Measurements from ENCODE around the gene KCNMA1.
"Not testable (repeated sequence)": the region's sequence is repeated elsewhere in the genome, so short reads cannot be mapped to it uniquely, and the experiment has no call there.

The KCNMA1 gene

GRCh38 chr10:77581738-77582137, 55.9 kb downstream of the KCNMA1 start:
- DNase-seq (ENCODE audit: low spot score): no peak

DNA sequence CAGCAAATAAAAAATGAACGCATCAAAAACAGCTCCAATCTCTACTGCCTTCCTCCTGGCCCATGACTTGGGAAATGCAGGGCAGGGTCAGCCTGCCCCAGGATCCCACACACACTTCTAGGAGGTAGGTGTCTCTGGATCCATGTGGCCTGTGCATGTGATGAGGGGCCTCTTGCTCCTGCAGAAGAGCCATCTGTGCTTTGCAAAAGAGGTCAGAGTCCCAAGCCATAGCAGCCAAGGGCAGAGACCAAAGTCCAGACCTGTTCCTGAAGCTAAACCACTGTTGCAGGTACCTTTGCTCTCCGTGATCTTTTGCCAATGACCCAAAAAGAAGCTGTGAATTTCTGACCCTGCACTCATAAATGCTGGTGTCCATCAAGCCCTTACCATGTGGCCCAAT, 57.1 kb downstream of the KCNMA1 start:
- DNase-seq (ENCODE audit: low spot score): no peak

GRCh38 chr10:77578583-77579227, 58.9 kb downstream of the KCNMA1 start:
- no peak for DNase-seq (ENCODE audit: low spot score)

DNA sequence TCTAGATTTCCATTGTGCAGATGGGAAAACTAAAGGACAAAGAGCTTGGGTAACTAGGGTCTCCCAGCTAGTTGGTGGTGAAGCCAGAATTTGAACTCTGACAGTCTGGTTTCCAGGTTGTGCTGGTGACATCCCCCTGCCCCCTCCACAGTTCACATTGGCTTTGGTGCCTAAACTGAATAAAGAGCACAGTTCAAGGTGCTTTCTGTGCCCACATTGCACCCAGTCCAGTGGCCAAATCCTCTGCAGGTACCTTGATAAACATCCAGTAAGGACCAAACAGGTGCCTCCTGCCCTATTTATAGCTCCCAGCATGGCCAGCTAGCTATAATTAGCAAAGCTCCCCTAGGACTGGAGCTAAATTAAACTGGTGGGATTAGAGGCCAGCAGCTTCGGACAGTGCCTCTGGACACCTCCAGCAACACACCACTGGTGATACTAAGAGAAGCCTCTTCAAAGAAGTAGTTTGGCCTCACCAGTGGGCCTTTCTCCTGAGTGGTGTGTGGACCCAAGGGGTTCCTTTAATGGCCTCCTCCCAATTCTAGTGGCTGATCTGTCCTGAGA, 59.9 kb downstream of the KCNMA1 start:
- no peak for DNase-seq (ENCODE audit: low spot score)

- no peak for DNase-seq (ENCODE audit: low spot score)
Measured at GRCh38 chr10:77576444-77577032, 61.1 kb downstream of the KCNMA1 start.

DNA sequence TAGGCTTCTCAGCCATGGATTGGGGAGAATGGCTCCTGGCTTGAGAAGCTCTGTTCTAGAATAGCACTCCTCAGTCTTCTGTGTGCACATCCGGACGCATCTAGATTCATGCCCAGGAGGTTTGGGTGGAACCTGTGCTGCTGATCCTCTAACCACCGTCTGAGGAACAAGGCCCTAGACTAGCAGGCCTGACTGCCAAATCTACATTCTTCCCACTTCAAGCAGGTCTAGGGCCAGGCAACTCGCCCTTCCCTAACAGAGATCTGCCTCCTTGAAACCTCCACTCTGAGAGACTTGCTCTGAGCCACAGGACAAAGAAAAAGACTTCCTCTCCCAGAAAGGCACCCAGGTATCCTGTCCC, 61.6 kb downstream of the KCNMA1 start:
- no peak for DNase-seq (ENCODE audit: low spot score)

DNA sequence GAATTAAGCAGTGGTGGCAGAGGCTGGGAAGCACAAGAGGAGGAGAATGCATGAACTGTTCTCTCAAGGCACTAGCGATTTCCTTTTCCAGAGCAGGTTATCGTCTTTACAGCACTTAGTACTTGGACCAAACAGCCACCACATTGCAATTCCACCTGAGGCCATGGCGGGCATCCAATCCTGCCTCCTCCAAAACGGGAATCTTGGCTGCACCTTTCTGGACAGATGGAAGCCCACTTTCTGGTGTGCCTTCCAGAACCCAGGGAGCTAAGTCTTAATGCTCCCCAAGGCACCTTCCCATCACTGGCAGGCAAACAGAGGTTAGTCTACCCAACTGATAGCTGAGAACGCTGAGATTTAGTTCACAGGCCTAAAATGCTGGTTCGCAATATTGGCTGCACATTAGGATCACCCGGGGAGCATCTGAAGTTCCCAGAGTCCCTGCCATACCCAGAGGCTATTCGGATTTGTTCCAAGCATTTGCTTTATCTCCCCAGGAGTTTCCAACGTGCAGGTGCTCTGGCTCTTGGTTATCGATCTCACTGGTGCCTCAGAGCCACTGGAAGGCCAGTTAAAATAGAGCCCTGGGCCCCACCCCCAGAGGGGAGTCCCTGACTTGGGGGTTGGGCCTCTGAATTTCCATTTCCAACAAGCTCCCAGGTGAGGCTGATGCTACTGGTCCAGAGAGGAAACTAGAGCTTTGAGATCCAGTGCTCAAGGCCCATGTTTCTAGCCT, 62.2 kb downstream of the KCNMA1 start:
- no peak for DNase-seq (ENCODE audit: low spot score)

DNA sequence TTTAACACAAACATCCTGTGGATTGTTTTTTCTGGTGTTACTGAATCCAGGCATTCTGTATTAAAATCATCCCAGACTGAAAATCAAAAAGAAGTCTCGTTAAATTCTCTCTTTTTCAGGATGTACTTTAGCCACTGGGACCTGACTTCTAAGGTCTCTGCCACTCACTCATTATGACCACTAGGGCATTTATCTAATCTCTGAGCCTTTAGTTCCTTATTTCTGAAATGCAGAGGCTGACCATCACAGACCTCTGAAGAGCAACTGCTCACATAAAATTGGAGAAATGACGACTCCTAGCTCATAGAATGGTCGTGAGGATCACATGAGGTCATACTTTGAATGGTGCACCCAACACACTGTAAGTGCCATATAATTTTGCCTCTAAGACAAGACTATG, 63.2 kb downstream of the KCNMA1 start:
- no peak for DNase-seq (ENCODE audit: low spot score)

- DNase-seq (ENCODE audit: low spot score): not testable (repeated sequence)
Measured at GRCh38 chr10:77572520-77572919, 65.1 kb downstream of the KCNMA1 start.

DNA sequence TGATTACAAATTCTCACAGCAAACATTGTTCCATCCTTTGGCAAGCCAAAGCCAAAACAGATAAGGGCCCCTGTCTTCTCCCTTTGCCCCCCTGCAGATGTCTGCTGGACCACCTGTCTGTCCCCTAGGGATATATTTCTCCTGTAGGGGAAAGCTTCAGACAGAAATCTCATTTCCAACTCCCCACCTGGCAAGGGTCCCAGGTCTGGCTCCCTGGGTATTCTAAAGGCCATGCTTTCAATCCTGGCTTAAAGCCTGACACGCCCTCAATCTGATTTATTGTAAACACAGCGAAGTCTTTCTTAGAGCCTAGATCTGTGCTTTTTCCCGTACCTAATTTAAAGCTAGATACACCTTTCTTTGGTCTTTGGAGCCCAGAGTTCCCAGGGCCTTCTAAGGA, 66.1 kb downstream of the KCNMA1 start:
- DNase-seq (ENCODE audit: low spot score): no peak

- no peak for DNase-seq (ENCODE audit: low spot score)
Measured at GRCh38 chr10:77566914-77567566, 70.6 kb downstream of the KCNMA1 start.

GRCh38 chr10:77566236-77566635, 71.4 kb downstream of the KCNMA1 start:
- no peak for DNase-seq (ENCODE audit: low spot score)

GRCh38 chr10:77565590-77566023, 72.0 kb downstream of the KCNMA1 start:
- no peak for DNase-seq (ENCODE audit: low spot score)

DNA sequence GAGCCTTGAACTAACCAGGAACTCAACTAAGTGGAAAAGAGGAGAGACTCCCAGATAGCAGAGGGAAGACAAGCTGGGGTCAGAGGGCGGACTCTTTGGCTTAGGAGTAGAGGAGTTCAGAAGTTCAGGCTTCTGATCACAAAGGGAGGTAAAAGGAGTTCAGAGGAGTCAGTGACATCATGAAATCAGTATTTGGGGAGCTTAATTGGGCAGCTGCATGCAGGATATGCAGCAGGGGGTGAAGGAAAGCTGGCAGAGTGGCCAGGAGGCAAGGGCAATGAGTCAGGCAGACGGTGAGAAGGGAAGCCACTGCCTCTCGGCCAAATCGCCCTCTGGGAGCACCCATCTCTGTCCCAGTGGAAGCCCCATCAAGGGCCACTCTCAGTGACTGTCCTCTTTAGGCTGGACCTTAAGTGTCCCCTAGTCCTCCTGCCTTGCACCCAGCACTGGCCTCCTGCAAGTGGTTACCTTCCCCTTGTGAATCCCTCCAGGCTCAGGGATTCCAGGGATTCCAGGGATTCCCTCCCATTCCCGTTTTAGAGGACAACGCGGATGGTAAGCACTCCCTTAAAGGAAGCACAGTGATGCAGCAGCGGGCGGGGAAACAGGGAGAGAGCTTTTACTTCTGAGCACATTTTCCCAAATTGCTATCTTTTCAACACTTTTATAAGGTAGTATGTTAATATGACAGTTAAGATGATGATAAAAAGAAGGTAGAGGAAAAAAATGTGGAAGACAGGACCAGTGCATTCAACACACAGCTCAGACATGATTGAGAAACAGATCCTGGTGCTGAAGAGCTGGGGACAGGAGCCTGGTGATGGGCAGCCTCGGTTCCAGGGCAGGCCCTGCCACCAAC, 72.6 kb downstream of the KCNMA1 start:
- no peak for DNase-seq (ENCODE audit: low spot score)

DNA sequence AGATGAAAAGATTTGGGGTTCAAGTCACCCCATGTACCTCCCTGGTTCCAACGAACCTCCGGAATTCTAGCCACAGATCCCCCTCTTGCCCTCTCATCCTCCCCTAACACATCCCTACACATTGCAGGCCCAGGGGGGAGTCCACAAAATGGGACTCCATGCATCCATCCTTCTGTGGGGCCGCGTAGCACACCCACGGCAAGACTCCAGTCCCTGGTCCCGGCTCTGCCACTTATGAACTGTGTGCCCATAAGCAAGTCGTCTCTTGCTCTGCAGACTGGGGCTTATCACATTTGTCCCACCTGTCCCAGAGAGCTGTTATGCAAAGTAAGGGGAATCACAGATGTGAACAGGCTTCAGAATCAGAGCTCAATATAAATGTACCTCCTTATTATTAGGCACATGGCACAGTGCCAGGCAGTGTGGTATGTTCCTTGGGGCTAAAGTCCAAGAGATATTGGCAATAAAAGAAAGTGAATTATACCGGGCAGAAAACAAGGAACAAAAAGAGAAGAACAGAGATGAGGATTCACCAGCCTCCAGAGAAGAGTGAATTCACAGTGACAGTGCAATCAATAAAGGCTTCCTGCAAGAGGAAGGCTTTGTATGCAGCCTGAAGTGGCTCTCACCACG, 73.9 kb downstream of the KCNMA1 start:
- DNase-seq (ENCODE audit: low spot score): no peak

GRCh38 chr10:77562742-77563141, 74.9 kb downstream of the KCNMA1 start:
- DNase-seq (ENCODE audit: low spot score): no peak

- DNase-seq (ENCODE audit: low spot score): no peak
Measured at GRCh38 chr10:77561991-77562390, 75.6 kb downstream of the KCNMA1 start.

DNA sequence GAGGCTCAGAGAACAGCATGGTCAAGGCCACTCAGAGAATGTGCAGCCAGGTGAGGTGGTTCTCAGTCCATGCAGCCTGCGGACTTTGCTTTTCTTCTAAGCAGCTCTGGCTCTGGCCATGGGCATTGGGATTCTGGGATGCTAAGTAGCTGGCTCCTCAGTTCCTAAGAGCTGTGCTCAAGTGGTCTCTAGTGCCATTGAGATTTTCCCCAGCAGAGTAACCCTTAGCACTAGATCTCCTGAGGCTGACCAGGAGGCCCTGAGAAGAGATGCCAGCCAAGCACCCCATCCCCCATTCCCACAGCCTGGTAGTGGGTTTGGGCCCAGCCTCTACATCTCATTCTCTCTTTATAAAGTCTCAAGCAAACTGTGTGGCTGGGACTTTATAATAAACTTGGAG, 77.1 kb downstream of the KCNMA1 start:
- no peak for DNase-seq (ENCODE audit: low spot score)

GRCh38 chr10:77560052-77560451, 77.6 kb downstream of the KCNMA1 start:
- DNase-seq (ENCODE audit: low spot score): no peak

- DNase-seq (ENCODE audit: low spot score): no peak
Measured at GRCh38 chr10:77556990-77557601, 80.5 kb downstream of the KCNMA1 start.

Measured in hematopoietic multipotent progenitor cell treated with erythropoietin and hydrocortisone succinate and interleukin-3 and kit ligand, for 15 days (in vitro differentiated cells).